ENCODE results near the gene EEA1. TPM values are rescaled to one million over a fixed set of nuclear protein-coding genes. Genes with fewer than 3 reads are reported as not detected.

EEA1 gene
- total RNA-seq, 4 donors from 2014 or later = 17.2 to 58.1 (median 31.0) TPM

DNA sequence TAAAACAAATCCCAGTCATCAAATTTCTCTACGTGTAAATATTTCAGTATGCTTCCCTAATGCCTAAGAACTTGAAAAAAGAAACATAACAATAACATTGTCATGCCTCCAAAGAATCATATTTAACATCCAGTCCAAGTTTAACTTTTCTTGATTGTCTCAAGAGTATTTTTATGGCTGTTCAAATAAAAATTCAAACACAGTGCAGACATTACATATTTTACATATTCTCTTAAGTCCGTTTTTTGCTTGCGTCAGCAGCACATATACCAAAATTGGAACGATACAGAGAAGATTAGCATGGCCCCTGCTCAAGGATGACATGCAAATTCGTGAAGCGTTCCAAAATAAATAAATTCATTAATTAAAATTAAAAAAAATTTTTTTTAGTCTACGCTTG, 23.3 kb upstream of the EEA1 start:
- no peaks in the 10 kb centered on the region for H3K27me3 ChIP-seq
- H3K4me1 ChIP-seq = no peaks in the 10 kb centered on the region
- WGBS, 2 donors = 66% methylated on average over 7 of the region's 7 CpGs
- H3K27ac ChIP-seq = no peak overlapping the region
- no peak for DNase-seq
- H3K9me3 ChIP-seq = peaks cover 0 to 16% (median 0%) of the 10 kb centered on the region in 3 donors
- H3K4me3 ChIP-seq = no peak overlapping the region
- TF ChIP-seq, protein P1, sequence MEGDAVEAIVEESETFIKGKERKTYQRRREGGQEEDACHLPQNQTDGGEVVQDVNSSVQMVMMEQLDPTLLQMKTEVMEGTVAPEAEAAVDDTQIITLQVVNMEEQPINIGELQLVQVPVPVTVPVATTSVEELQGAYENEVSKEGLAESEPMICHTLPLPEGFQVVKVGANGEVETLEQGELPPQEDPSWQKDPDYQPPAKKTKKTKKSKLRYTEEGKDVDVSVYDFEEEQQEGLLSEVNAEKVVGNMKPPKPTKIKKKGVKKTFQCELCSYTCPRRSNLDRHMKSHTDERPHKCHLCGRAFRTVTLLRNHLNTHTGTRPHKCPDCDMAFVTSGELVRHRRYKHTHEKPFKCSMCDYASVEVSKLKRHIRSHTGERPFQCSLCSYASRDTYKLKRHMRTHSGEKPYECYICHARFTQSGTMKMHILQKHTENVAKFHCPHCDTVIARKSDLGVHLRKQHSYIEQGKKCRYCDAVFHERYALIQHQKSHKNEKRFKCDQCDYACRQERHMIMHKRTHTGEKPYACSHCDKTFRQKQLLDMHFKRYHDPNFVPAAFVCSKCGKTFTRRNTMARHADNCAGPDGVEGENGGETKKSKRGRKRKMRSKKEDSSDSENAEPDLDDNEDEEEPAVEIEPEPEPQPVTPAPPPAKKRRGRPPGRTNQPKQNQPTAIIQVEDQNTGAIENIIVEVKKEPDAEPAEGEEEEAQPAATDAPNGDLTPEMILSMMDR (IDR thresholded peaks at IDR 0.05) = no peak
- TF ChIP-seq POLR2A (IDR thresholded peaks at IDR 0.05) = no peak
- intact Hi-C loops (cut with DNase I) = no loop called here
- no peaks in the 10 kb centered on the region for H3K36me3 ChIP-seq

DNA sequence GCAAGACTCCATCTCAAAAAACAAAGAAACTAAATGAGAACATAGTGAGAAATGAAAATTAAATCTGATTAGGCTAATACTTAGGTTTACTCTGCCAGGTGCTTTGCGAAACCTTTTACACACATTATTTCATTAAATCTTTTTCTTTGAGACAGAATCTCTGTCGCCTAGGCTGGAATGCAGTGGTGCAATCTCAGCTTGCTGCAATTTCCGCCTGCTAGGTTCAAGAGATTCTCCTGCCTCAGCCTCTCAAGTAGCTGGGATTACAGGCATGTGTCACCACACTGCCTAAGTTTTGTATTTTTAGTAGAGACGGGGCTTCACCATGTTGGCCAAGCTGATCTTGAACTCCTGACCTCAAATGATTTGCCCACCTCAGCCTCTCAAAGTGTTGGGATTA, 21.9 kb upstream of the EEA1 start:
- H3K36me3 ChIP-seq = no peaks in the 10 kb centered on the region
- no peaks in the 10 kb centered on the region for H3K4me1 ChIP-seq
- intact Hi-C loops (cut with DNase I) = no loop called here
- peaks cover 0 to 11% (median 0%) of the 10 kb centered on the region in 3 donors for H3K9me3 ChIP-seq
- WGBS, 2 donors = 85 to 87% methylated on average over 4 of the region's 4 CpGs
- H3K27me3 ChIP-seq = no peaks in the 10 kb centered on the region
- no peak overlapping the region for H3K4me3 ChIP-seq
- DNase-seq = no peak
- TF ChIP-seq, protein P1 (IDR thresholded peaks at IDR 0.05) = no peak
- TF ChIP-seq POLR2A (IDR thresholded peaks at IDR 0.05) = no peak
- no peak overlapping the region for H3K27ac ChIP-seq

DNA sequence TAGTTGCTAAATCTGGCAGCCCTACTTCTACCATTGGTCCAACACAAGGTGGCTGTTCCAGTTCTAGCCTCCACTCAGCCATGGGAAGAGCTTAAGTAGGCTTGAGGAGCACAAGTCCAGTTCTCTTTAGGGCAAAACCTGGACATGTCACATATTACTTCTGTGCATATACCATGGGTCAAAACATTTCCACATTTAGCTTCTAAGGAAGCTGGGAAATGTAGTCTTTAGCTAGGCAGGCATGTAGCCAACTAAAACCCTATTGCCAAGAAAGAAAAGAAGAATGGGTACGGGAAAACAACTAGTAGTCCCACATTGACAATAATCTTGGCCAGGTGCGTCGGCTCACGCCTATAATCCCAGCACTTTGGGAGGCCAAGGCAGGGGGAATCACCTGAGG, 20.9 kb upstream of the EEA1 start:
- intact Hi-C loops (cut with DNase I) = no loop called here
- Histone ChIP-seq H3K4me1 (no peaks in the 10 kb centered on the region), H3K27me3 (no peaks in the 10 kb centered on the region), H3K4me3 (no peak overlapping the region), H3K27ac (no peak overlapping the region), H3K9me3 (peaks cover 0 to 11% (median 0%) of the 10 kb centered on the region in 3 donors), H3K36me3 (no peaks in the 10 kb centered on the region)
- DNase-seq = no peak
- WGBS, 2 donors = 52 to 92% methylated on average over 4 of the region's 4 CpGs
- no peak for TF ChIP-seq POLR2A (IDR thresholded peaks at IDR 0.05)
- TF ChIP-seq, protein P1 (IDR thresholded peaks at IDR 0.05) = no peak

DNA sequence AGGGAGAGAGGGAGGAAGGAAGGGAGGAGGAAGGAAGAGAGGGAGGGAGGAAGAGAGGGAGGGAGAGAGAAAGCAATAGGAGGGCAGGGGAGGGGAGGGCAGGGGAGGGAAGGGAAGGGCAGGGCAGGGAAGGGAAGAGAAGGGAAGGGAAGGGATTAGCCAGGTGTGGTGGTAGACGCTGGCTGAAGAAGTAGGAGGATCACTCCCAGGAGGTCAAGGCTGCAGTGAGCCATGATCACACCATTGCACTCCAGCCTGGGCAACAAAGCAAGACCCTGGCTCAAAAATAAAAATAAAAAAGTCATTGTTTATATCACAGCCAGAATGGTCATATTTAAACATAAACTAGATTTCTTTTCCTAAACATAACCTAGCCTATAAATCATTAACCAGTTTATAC, 20.4 kb upstream of the EEA1 start:
- intact Hi-C loops (cut with DNase I) = no loop called here
- H3K9me3 ChIP-seq = peaks cover 0 to 11% (median 0%) of the 10 kb centered on the region in 3 donors
- H3K27ac ChIP-seq = no peak overlapping the region
- no peak overlapping the region for H3K4me3 ChIP-seq
- no peak for DNase-seq
- no peaks in the 10 kb centered on the region for H3K27me3 ChIP-seq
- H3K4me1 ChIP-seq = no peaks in the 10 kb centered on the region
- no peak for TF ChIP-seq POLR2A (IDR thresholded peaks at IDR 0.05)
- TF ChIP-seq, protein P1 (IDR thresholded peaks at IDR 0.05) = no peak
- no peaks in the 10 kb centered on the region for H3K36me3 ChIP-seq
- WGBS, 2 donors = 53 to 57% methylated on average over 1 of the region's 1 CpG

DNA sequence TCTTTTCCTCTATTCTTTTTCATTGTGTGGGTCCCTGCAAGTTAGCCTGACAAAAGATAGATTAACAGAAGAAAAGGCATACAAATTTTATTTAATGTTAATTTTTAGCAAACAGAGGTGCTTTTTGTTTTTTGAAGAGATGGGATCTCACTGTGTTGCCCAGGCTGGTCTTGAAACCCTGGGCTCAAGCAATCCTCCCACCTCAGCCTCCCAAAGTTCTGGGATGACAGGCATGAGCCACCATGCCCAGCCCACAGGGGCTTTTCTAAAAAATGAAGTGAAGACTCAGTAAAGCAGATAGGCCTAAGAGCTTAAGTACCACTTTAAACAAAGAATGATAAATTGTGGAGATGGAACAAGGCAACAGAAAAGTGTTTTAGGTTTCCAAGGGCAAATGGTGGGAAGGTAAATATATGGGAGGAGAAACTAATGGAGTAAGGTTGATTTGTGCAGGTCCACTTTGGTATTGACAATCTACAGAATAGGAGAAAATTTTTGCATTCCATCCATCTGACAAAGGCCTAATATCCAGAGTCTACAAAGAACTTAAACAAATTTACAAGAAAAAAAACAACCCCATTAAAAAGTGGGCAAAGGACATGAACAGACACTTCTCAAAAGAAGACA, 18.6 kb upstream of the EEA1 start:
- Histone ChIP-seq H3K9me3 (no peaks in the 10 kb centered on the region), H3K27ac (no peak overlapping the region), H3K4me1 (peaks cover 0 to under 1% (median 0%) of the 10 kb centered on the region in 3 donors), H3K27me3 (no peaks in the 10 kb centered on the region), H3K36me3 (no peaks in the 10 kb centered on the region), H3K4me3 (no peak overlapping the region)
- DNase-seq = no peak
- TF ChIP-seq, protein P1 (IDR thresholded peaks at IDR 0.05) = no peak
- TF ChIP-seq POLR2A (IDR thresholded peaks at IDR 0.05) = no peak
- intact Hi-C loops (cut with DNase I) = no loop called here

All from esophagus squamous epithelium (tissue), 5 donors.